ENCODE results near the gene NUP153. TPM values are rescaled to one million over a fixed set of nuclear protein-coding genes. Genes with fewer than 3 reads are reported as not detected.

Gene NUP153
- total RNA-seq, 1 experiment from 2014 or later, result 99.3 TPM

GRCh38 chr6:17719323-17720041 is 12.8 kb upstream of the NUP153 start:
- H3K4me3 Mint-ChIP-seq, result no peak overlapping the region
- no peak overlapping the region for H2AFZ ChIP-seq (ENCODE audit: low read length)
- no peak overlapping the region for H4K91ac ChIP-seq (ENCODE audit: insufficient read length, low read depth, low read length)
- no peaks in the 10 kb centered on the region for H3K9me3 ChIP-seq (ENCODE audit: control insufficient read depth, low read depth, low read length)
- no peaks in the 10 kb centered on the region for H3K79me1 ChIP-seq (ENCODE audit: insufficient read depth, low read depth, low read length, poor library complexity, severe bottlenecking)
- H4K8ac ChIP-seq (replicated peaks; ENCODE audit: insufficient read length, low read depth, low read length), result no peak overlapping the region
- H3K56ac ChIP-seq (ENCODE audit: insufficient read length, low read depth, low read length), result no peak overlapping the region
- no peaks in the 10 kb centered on the region for H3K9me3 Mint-ChIP-seq
- H2BK120ac ChIP-seq (ENCODE audit: low read depth, low read length, poor library complexity, severe bottlenecking), result no peak overlapping the region
- H2BK12ac ChIP-seq (ENCODE audit: insufficient read length, low read depth, low read length), result no peak overlapping the region
- H3K27me3 ChIP-seq (ENCODE audit: insufficient read depth, low read length), result no peaks in the 10 kb centered on the region
- no peak overlapping the region for H3K23ac ChIP-seq (ENCODE audit: insufficient read length, low read depth, low read length)
- H3K4me1 Mint-ChIP-seq, result peaks cover 10 to 14% of the 10 kb centered on the region in 2 experiments
- no CpG with 5 or more reads among the region's 3 CpGs for WGBS (ENCODE audit: extremely low coverage, insufficient read length, low lambda C conversion rate)
- H3K27ac Mint-ChIP-seq, result no peak overlapping the region
- H3K9ac ChIP-seq (ENCODE audit: extremely low read depth, insufficient read length, low read length), result no peak overlapping the region
- no peak overlapping the region for H3K18ac ChIP-seq (ENCODE audit: insufficient read length, low read depth, low read length)
- no peak overlapping the region for H3K4me2 ChIP-seq (ENCODE audit: insufficient read depth, insufficient read length, low read length)
- H2BK5ac ChIP-seq (ENCODE audit: insufficient read length, low read length), result no peak overlapping the region
- H2AK5ac ChIP-seq (ENCODE audit: insufficient read length, low read length), result no peak overlapping the region
- H3K27ac ChIP-seq (ENCODE audit: insufficient read length, low read depth, low read length), result no peak overlapping the region
- no peaks in the 10 kb centered on the region for H3K23me2 ChIP-seq (ENCODE audit: insufficient read length, low read depth, low read length, poor library complexity, severe bottlenecking)
- H3K27me3 Mint-ChIP-seq (ENCODE audit: low read depth), result no peaks in the 10 kb centered on the region; the same call in 1 of the 2 replicates
- H3K4me1 ChIP-seq (ENCODE audit: insufficient read depth, low read length), result no peaks in the 10 kb centered on the region; the same call in 1 of the 2 replicates
- no peak overlapping the region for H2BK15ac ChIP-seq (ENCODE audit: low read depth, low read length)
- no peak for DNase-seq
- no peak overlapping the region for H2BK20ac ChIP-seq (ENCODE audit: low read depth, low read length, poor library complexity, severe bottlenecking)
- TF ChIP-seq CTCF (conservative IDR thresholded peaks at IDR 0.05), result no peak
- no peaks in the 10 kb centered on the region for H4K20me1 ChIP-seq (ENCODE audit: control insufficient read depth, insufficient read depth, insufficient read length)
- no peak overlapping the region for H3K14ac ChIP-seq (ENCODE audit: insufficient read depth, low read length)
- H3K36me3 Mint-ChIP-seq (ENCODE audit: insufficient read depth in 1 of 3, low read depth in 3 of 3), result no peaks in the 10 kb centered on the region
- no peak overlapping the region for H3K4ac ChIP-seq (ENCODE audit: low read depth, low read length)
- no peak overlapping the region for H4K5ac ChIP-seq (ENCODE audit: insufficient read length, low read depth, low read length)
- H3T11ph ChIP-seq (ENCODE audit: low read length), result no peak overlapping the region
- no peaks in the 10 kb centered on the region for H3K79me2 ChIP-seq (ENCODE audit: insufficient read depth, low read length)

All from H9 (cell line).